GM12874 (cell line): ENCODE data around the gene FEV.

ENCODE experiments used
- TF ChIP-seq, protein P1 (sequence below): IDR thresholded peaks from 2 replicates; pipeline ENCODE4 v1.5.1; 2011; ENCODE audit warnings: low read depth, mild to moderate bottlenecking, control low read depth, low read length, moderate library complexity; ENCODE audit not compliant: insufficient read depth

Gene FEV

DNA sequence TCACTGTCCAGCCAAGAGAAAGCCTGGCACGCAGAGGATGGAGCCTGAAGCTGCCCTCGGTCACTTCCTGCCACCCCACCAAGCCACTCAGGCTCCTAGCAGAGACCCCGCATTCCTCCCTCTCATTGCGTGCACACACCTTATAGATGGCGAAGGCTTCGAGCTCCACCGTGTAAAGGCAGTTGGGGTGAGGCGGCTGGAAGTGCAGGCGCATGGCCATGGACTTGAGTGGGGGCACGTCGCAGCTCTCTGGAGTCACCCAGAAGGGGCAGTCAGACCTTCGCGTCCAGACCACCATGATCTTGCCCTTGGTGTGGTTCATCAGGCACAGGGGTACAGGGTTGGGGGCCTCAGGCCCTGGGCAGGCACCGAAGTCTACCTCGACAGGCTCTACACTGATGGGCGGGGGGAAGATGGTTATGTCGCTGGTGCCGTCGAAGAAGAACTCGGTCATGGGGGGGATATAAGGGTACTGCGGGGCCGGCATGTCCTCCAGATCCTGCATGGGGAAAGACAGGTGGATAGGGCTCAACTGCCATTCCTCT lies 42.6 kb upstream of the FEV start:
- TF ChIP-seq, protein P1, sequence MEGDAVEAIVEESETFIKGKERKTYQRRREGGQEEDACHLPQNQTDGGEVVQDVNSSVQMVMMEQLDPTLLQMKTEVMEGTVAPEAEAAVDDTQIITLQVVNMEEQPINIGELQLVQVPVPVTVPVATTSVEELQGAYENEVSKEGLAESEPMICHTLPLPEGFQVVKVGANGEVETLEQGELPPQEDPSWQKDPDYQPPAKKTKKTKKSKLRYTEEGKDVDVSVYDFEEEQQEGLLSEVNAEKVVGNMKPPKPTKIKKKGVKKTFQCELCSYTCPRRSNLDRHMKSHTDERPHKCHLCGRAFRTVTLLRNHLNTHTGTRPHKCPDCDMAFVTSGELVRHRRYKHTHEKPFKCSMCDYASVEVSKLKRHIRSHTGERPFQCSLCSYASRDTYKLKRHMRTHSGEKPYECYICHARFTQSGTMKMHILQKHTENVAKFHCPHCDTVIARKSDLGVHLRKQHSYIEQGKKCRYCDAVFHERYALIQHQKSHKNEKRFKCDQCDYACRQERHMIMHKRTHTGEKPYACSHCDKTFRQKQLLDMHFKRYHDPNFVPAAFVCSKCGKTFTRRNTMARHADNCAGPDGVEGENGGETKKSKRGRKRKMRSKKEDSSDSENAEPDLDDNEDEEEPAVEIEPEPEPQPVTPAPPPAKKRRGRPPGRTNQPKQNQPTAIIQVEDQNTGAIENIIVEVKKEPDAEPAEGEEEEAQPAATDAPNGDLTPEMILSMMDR: no peak

DNA sequence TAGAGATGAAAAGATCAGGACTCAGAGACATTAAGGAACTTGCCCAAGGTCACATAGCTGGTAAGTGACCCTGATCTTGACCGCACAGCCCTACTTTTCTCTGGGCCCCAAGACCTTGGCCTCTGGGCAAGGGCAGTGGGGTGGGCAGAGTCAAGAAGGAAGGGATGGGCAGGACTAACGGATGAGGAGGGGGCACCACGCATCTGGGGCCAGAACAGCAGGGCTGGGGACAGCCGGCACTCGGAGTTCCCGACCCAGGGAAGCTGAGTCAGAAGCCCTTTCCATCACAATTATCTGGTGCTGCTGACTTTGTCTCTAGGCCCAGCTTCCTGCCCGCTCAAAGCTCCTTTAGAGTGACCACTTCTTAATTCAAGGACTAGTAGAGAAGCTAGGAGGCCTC lies 42.0 kb upstream of the FEV start:
- TF ChIP-seq, protein P1: no peak

DNA sequence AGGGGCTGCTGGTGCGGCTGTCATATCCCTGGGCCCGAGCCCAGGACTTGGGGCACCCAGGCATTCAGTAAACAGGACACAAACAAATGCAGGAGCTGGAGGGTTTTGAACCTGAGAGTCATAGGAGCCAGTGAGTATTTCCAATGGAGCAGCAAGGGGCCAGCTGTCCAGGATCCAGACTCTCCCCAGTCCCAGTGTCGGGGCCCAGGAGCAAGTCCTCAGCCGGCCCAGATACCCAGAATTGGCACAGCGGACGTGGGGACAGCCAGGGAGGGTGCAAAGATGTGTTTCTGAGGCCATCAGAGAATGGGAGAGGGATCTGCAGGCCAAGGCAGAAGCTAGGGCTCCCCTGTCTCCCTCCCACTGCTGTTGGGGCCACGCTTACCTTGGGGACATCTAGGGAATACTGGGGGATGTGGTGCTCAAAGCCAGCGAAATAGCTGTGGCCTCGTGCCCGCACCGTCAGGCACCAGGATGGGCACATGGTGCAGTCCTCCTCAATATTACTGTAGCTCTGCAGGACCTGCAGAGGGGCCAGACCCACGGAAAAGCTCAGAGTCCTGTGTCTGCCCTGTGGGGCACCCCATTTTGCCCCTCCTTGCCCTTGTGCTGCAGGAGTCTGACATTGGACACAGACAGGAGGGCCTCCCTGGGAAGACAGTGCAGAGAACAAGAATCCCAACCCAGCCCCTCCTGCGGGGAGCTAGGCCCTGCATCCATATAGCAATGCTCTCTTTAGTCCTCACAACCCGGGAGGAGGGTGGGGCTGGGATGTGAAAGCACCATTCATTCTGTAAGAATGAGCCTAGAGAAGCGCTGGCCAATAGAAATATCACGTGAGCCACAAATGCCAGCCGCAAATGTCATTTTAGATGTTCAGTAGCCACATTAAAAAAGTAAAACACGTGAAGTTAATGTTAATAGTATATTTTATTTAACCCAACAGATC lies 40.9 kb upstream of the FEV start:
- TF ChIP-seq, protein P1: no peak

DNA sequence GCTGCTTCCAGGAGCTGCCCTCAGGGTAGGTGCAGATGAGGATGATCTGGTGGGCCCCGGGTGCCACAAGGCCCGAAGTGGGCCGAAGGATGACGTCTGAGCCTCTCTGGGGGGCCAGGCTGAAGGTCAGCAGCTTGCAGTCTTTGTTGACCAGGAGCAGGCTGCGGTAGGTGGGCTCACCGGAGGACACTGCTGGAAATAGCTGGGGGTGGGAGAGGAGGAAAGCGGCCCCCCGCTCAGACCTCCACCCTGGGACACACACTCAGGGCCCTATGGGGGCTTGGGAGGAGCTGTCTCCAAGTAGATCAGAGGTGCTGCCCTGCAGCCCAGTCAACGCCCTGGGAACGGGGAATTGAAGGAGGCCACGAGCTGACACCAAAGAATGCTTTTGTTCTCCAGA lies 39.1 kb upstream of the FEV start:
- TF ChIP-seq, protein P1: no peak

DNA sequence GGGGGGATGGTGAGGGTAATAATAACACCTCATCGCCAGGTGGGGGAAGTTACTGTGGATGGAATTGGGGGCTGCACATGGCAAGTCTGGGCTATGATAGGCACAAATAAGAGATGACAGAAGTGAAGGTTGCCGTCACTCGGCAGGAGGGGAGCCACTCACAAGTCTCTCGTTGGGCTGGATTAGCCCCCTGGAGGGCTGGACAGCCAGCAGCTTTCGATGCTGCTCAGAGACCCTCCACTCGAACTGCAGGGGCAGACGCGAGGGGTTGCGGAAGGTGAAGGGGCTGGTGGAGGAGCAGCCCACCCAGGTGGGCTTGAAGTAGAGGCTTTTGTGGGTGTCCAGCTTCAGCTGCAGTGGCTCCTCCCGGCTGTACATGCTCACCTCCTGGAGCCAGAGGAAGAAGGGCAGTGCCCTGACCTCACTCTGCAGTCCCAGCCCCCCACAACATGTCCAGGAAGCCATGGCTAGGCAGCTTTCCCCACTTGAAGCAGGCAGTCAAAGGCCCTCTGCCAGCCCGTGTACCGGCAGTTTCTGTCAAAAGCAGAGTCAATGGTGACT lies 38.1 kb upstream of the FEV start:
- TF ChIP-seq, protein P1: no peak

DNA sequence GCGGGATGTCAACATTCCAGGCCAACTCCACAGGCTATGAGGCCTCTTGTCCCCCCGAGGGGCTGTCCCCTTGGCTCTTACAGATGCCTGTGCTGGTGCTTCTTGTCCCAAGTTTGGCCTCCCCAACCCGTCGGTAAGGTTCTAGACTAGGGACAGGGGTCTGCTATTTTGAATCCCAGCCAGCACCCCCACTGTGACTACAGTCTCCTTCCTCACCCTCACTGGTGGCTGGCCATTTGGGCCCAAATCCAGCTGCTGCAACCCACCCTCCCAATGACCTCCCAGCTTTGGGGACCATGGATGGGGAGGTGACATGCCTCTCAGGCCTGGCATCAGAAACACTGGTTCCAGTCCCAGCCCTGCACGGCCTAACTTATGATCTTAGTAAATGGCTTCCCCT lies 37.6 kb upstream of the FEV start:
- TF ChIP-seq, protein P1: no peak

DNA sequence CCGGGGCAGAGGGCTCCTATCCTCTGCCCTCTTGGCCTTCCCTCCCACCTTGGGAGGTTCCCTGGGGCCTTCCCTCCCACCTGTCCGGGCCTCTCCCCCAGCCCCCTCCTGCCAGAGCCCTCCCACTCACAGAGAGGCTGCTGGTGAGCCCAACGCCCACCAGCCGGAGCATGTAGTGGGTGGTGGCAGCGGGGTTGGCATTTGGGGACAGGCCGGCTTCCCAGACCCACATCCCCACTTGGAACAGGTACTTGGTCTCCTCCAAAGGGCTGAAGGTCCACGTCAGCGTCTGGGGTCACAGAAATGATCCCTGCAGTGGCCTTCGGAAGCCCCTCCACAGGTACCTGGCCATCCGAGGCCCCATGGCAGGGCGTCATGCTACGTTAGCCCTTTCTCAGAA lies 37.1 kb upstream of the FEV start:
- TF ChIP-seq, protein P1: no peak
